ENCODE results near the gene TMEM255B.

GRCh38 chr13:113804703-113805430 is 45.8 kb downstream of the TMEM255B start:
- TF ChIP-seq CTCF (IDR thresholded peaks at IDR 0.05): no peak
- no peak for TF ChIP-seq POLR2A (IDR thresholded peaks at IDR 0.05)
